HepG2 (cell line): ENCODE data around the gene TMEM106B. TPM values are rescaled to one million over a fixed set of nuclear protein-coding genes. Genes with fewer than 3 reads are reported as not detected.

ENCODE experiments used
- ATAC-seq: fragments of 200-7000 bp; cut with Tn5 transposase; 3 replicates; pipeline ENCODE4 v1.9.1; 2020; ENCODE audit warnings: mild to moderate bottlenecking, moderate library complexity
- BruUV-seq: library from RNA; stranded (reverse); fragments of 400-500 nt; replicated peaks from 2 replicates; lab custom pipeline; 2021; lab: Mats Ljungman, UMichigan
- CTCF ChIA-PET: fragments of 300-600 bp; formaldehyde crosslinking; extraction: SDS; loops from one replicate; lab custom pipeline; 2021; ENCODE audit warnings: low total read pairs, inconsistent platforms, low intra/inter-chr PET ratio; lab: Yijun Ruan, JAX
- POLR2A ChIA-PET: fragments of 350-600 bp; sonication (Branson Sonifier 250); formaldehyde crosslinking; loops from one replicate; lab custom pipeline; 2020; ENCODE audit warnings: antibody characterized with exemption, inconsistent platforms; lab: Yijun Ruan, JAX
- DNase-seq: peaks from one replicate; pipeline ENCODE4 v3.0.0-alpha.2; 2015; ENCODE audit warnings: low spot score
- FAIRE-seq: peaks from 3 replicates; lab custom pipeline; 2011; peaks lifted over from hg19 to GRCh38; lab: Jason Lieb, UNC
- H2AFZ ChIP-seq: one replicate; pipeline ENCODE4 v1.6.1; 2011; ENCODE audit warnings: low read length, inconsistent platforms
- H3K27ac ChIP-seq: fragments of 300-600 bp; 3 replicates; pipeline ENCODE4 v1.8.0; 2011; ENCODE audit warnings: mixed run types, mild to moderate bottlenecking, mixed read lengths, low read length, inconsistent platforms; ENCODE audit not compliant: insufficient read depth; ENCODE audit errors: extremely low read length
- H3K27me3 ChIP-seq, 2 experiments: fragments of 200-600 bp in 1 of 2; 2 replicates in 1 of 2; 3 replicates in 1 of 2; pipeline versions ENCODE4 v1.6.0 to v1.8.0; 2011; ENCODE audit warnings: low read length in 2 of 2, mild to moderate bottlenecking in 2 of 2, moderate library complexity in 2 of 2, inconsistent platforms in 1 of 2; ENCODE audit not compliant: insufficient read depth in 2 of 2, control insufficient read depth in 1 of 2
- H3K36me3 ChIP-seq, 2 experiments: fragments of 200-600 bp in 1 of 2; replicated peaks in 1 of 2; 2 replicates in 1 of 2; 3 replicates in 1 of 2; pipeline versions ENCODE4 v1.5.1 to v1.8.0; 2011; ENCODE audit warnings: low read length in 2 of 2, inconsistent platforms in 1 of 2; ENCODE audit not compliant: insufficient read depth in 2 of 2, control insufficient read depth in 1 of 2
- H3K4me1 ChIP-seq: 2 replicates; pipeline ENCODE4 v1.5.1; 2012; ENCODE audit warnings: low read length, inconsistent platforms; ENCODE audit not compliant: insufficient read depth
- H3K4me2 ChIP-seq: 2 replicates; pipeline ENCODE4 v1.6.0; 2011; ENCODE audit warnings: low read depth, low read length, inconsistent platforms
- H3K4me3 ChIP-seq, 3 experiments: fragments of 200-600 bp in 1 of 3; sonication (generic), shearing (Covaris generic) in 1 of 3; replicated peaks in 1 of 3; 2 replicates each; pipeline ENCODE4 v1.5.1; 2011 to 2016; ENCODE audit warnings: low read length in 3 of 3, inconsistent platforms in 2 of 3, low read depth in 2 of 3, mild to moderate bottlenecking in 2 of 3, control low read depth in 1 of 3, mixed read lengths in 1 of 3; ENCODE audit not compliant: insufficient read depth in 1 of 3
- H3K79me2 ChIP-seq: one replicate; pipeline ENCODE4 v1.6.1; 2011; ENCODE audit warnings: low read length, inconsistent platforms; ENCODE audit not compliant: insufficient read depth
- H3K9ac ChIP-seq: 2 replicates; pipeline ENCODE4 v1.6.0; 2011; ENCODE audit warnings: mild to moderate bottlenecking, low read depth, low read length, inconsistent platforms; ENCODE audit not compliant: insufficient read depth
- H3K9me3 ChIP-seq: 2 replicates; pipeline ENCODE4 v1.5.1; 2012; ENCODE audit warnings: mild to moderate bottlenecking, low read length
- H4K20me1 ChIP-seq: 2 replicates; pipeline ENCODE4 v1.6.0; 2011; ENCODE audit warnings: inconsistent platforms, mild to moderate bottlenecking, low read length, moderate library complexity; ENCODE audit not compliant: insufficient read depth
- CBX5 ChIP-seq: sonication (generic); formaldehyde crosslinking; IDR thresholded peaks from 2 replicates; pipeline ENCODE4 v1.4.0; 2020; ENCODE audit warnings: missing genetic modification reagents, borderline replicate concordance
- MXD3 ChIP-seq: IDR thresholded peaks from 2 replicates; pipeline ENCODE4 v1.6.1; 2016; ENCODE audit warnings: mild to moderate bottlenecking, missing biosample characterization, missing genetic modification reagents
- SKI ChIP-seq: fragments of 450-650 bp; IDR thresholded peaks from one replicate; pipeline ENCODE4 v1.6.1; 2018; ENCODE audit warnings: mild to moderate bottlenecking; ENCODE audit not compliant: partially characterized antibody
- SMARCE1 ChIP-seq: fragments of 450-650 bp; IDR thresholded peaks from 2 replicates; pipeline ENCODE4 v1.6.1; 2017; ENCODE audit warnings: borderline replicate concordance
- SRY ChIP-seq: sonication (generic); formaldehyde crosslinking; IDR thresholded peaks from 2 replicates; pipeline ENCODE4 v1.8.0; 2022; ENCODE audit warnings: mild to moderate bottlenecking, missing genetic modification reagents
- ZFYVE20 ChIP-seq: sonication (generic); formaldehyde crosslinking; IDR thresholded peaks from 2 replicates; pipeline ENCODE4 v1.8.0; 2023; ENCODE audit warnings: low read depth, mild to moderate bottlenecking, moderate library complexity, missing genetic modification reagents, borderline replicate concordance
- ZNF543 ChIP-seq: sonication (generic); formaldehyde crosslinking; IDR thresholded peaks from 2 replicates; pipeline ENCODE4 v1.4.0; 2020; ENCODE audit warnings: mild to moderate bottlenecking, missing genetic modification reagents
- ZNF724P ChIP-seq: sonication (generic); formaldehyde crosslinking; IDR thresholded peaks from 2 replicates; pipeline ENCODE4 v1.8.0; 2022; ENCODE audit warnings: missing genetic modification reagents, borderline replicate concordance
- whole genome bisulfite sequencing: methylation state at CpG from one replicate; pipeline ENCODE4 v1.1.6; 2017; ENCODE audit warnings: low lambda C conversion rate; 5-methylcytosine and 5-hydroxymethylcytosine counted together
- in situ Hi-C: cut with HindIII; loops from 2 replicates; pipeline ENCODE4 v1.10.0; 2017; ENCODE audit warnings: low pct_unique_long_range_greater_than_20kb; ENCODE audit not compliant: extremely low pct_ligation_motif_present
- intact Hi-C: fragments of 100-400 bp; cut with micrococcal nuclease; formaldehyde crosslinking; loops from one replicate; pipeline ENCODE4 v1.10.0; 2022; ENCODE audit not compliant: unreplicated experiment
- polyA plus RNA-seq, 8 experiments: library from polyadenylated mRNA; depleted of rRNA in 3 of 8; stranded (reverse) in 7 of 8; unstranded in 1 of 8; fragments of >200 nt; fragmentation: Illumina TruSeq in 4 of 8; extraction: Trizol in 4 of 8; gene quantifications; 2 replicates each; pipeline versions ENCODE4 v1.2.1 to v1.2.3, GENCODE V29; 2011 to 2016; ENCODE audit warnings: low read depth in 4 of 8, missing spikeins in 1 of 8, mixed read lengths in 1 of 8; ENCODE audit not compliant: insufficient read depth in 1 of 8
- total RNA-seq, 5 experiments: library from RNA; depleted of rRNA; stranded (reverse); fragments of >200 nt; fragmentation: Illumina TruSeq; extraction: Trizol; gene quantifications; 2 replicates each; pipeline ENCODE4 v1.2.3, GENCODE V29; 2016; ENCODE audit warnings: low read depth in 1 of 5
- TF ChIP-seq, protein P1 (sequence below): sonication (generic); formaldehyde crosslinking; IDR thresholded peaks from 2 replicates; pipeline ENCODE4 v1.4.0; 2020; ENCODE audit warnings: missing genetic modification reagents, borderline replicate concordance

The TMEM106B gene
- total and polyA plus RNA-seq, 2 of the 13 experiments (the other 11 are each of a cell fraction or from before 2014, with no cell fraction given) = 16.8 to 25.1 TPM

DNA sequence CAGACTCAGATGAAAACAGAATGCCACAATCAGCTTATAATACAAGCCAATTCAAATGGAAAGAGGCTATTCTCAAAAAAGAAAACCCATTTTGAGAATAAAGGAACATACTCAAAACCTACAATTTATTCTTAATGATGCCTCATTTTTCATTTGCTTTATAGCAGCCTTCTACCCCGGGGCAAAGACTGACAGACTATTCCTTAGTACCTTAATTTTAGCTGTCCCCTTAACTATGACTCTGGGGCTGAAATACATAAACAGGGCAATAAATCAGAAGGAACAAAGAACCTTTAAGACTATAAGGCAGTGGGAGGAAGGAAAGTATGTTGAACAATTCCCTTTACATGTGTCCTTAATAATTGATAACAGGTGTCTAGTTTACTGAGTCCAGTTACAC lies 76.8 kb downstream of the TMEM106B start:
- no peaks in the 10 kb centered on the region for H4K20me1 ChIP-seq
- CTCF ChIA-PET = no interaction called here
- BruUV-seq = no TSS peak
- TF ChIP-seq ZNF543 (CRISPR knock-in tag) (no peak), ZFYVE20 (CRISPR knock-in tag) (no peak), SKI (no peak), ZNF724P (CRISPR knock-in tag) (no peak), SRY (no peak), MXD3 (CRISPR knock-in tag) (no peak), CBX5 (CRISPR knock-in tag) (no peak), SMARCE1 (no peak)
- TF ChIP-seq, protein P1, sequence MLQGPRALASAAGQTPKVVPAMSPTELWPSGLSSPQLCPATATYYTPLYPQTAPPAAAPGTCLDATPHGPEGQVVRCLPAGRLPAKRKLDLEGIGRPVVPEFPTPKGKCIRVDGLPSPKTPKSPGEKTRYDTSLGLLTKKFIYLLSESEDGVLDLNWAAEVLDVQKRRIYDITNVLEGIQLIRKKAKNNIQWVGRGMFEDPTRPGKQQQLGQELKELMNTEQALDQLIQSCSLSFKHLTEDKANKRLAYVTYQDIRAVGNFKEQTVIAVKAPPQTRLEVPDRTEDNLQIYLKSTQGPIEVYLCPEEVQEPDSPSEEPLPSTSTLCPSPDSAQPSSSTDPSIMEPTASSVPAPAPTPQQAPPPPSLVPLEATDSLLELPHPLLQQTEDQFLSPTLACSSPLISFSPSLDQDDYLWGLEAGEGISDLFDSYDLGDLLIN = no peak
- intact Hi-C loops = no loop called here
- no peaks in the 10 kb centered on the region for H3K36me3 ChIP-seq
- no peak overlapping the region for H3K4me3 ChIP-seq
- H3K9ac ChIP-seq = no peak overlapping the region
- no peaks in the 10 kb centered on the region for H3K4me1 ChIP-seq
- no peak for ATAC-seq
- 0% methylated on average over 1 of the region's 1 CpG for WGBS
- in situ Hi-C loops = no loop called here
- no peak overlapping the region for H3K27ac ChIP-seq
- FAIRE-seq = no peak
- H3K9me3 ChIP-seq = peaks cover 19% of the 10 kb centered on the region
- POLR2A ChIA-PET = no interaction called here
- H3K79me2 ChIP-seq = no peaks in the 10 kb centered on the region
- H2AFZ ChIP-seq = no peak overlapping the region
- no peak for DNase-seq
- no peak overlapping the region for H3K4me2 ChIP-seq
- H3K27me3 ChIP-seq = no peaks in the 10 kb centered on the region
